Lower lobe of right lung (tissue), 2 donors: ENCODE results near the gene JAML. TPM values are rescaled to one million over a fixed set of nuclear protein-coding genes. Genes with fewer than 3 reads are reported as not detected.

Experiments
- ATAC-seq, 2 donors: fragments of 200-7000 bp; cut with Tn5 transposase; one replicate each; pipeline ENCODE4 v1.9.1; 2020 to 2022; ENCODE audit warnings: mild to moderate bottlenecking in 2 of 2, moderate library complexity in 2 of 2
- DNase-seq: peaks from one replicate; pipeline ENCODE4 v3.0.0-alpha.2; 2020
- H3K27ac ChIP-seq: fragments of 200-600 bp; one replicate; pipeline ENCODE4 v1.8.0; 2022
- H3K27me3 ChIP-seq: fragments of 200-600 bp; one replicate; pipeline ENCODE4 v1.8.0; 2022; ENCODE audit warnings: low read depth
- H3K36me3 ChIP-seq: fragments of 200-600 bp; one replicate; pipeline ENCODE4 v1.8.0; 2022; ENCODE audit warnings: mild to moderate bottlenecking
- H3K4me1 ChIP-seq: fragments of 200-600 bp; one replicate; pipeline ENCODE4 v1.8.0; 2022
- H3K4me3 ChIP-seq: fragments of 200-600 bp; one replicate; pipeline ENCODE4 v1.8.0; 2022; ENCODE audit warnings: mild to moderate bottlenecking
- H3K9me3 ChIP-seq: fragments of 200-600 bp; one replicate; pipeline ENCODE4 v1.8.0; 2022
- CTCF ChIP-seq: fragments of 200-600 bp; IDR thresholded peaks from one replicate; pipeline ENCODE4 v1.8.0; 2022; ENCODE audit warnings: antibody characterized with exemption, mild to moderate bottlenecking
- intact Hi-C: fragments of 100-400 bp; cut with DNase I; formaldehyde crosslinking; loops from one replicate; pipeline ENCODE4 v1.11.0; 2022
- total RNA-seq: library from RNA; stranded (reverse); fragmentation: NEBNext Ultra II Directional; extraction: Animal tissue kit (Norgen Biotek cat#: 25700); gene quantifications from one replicate; pipeline ENCODE4 v1.2.1, GENCODE V29; 2021
- donor health status: DM: no; HTN: yes; CAD: no; lungs with severe emphysema.

JAML gene
- total RNA-seq, 1 donor from 2014 or later, result 163 TPM

- peaks cover 30% of the 10 kb centered on the region for H3K27me3 ChIP-seq
- H3K36me3 ChIP-seq, result no peaks in the 10 kb centered on the region
- DNase-seq, result peak; percentile 92
- H3K4me1 ChIP-seq, result no peaks in the 10 kb centered on the region
- peak; percentile 91 for TF ChIP-seq CTCF
- H3K9me3 ChIP-seq, result no peaks in the 10 kb centered on the region
- peak; percentile 97 to 98 for ATAC-seq
- H3K27ac ChIP-seq, result peak overlapping the region; percentile 56
- intact Hi-C loops, result no loop called here
- peak overlapping the region; percentile 72 for H3K4me3 ChIP-seq
These were observed 79.3 kb downstream of the JAML start for GRCh38 chr11:118145285-118146227.

- no peak for DNase-seq
- H3K4me1 ChIP-seq, result no peaks in the 10 kb centered on the region
- peak overlapping the region; percentile 56 for H3K27ac ChIP-seq
- no peak for ATAC-seq
- no peak overlapping the region for H3K4me3 ChIP-seq
- intact Hi-C loops, result no loop called here
- no peaks in the 10 kb centered on the region for H3K9me3 ChIP-seq
- no peaks in the 10 kb centered on the region for H3K36me3 ChIP-seq
- TF ChIP-seq CTCF, result no peak
- peaks cover 30% of the 10 kb centered on the region for H3K27me3 ChIP-seq
These were observed 80.2 kb downstream of the JAML start for GRCh38 chr11:118144301-118145268.

Other genes starting within 250 kb of the JAML start
- 37.7 TPM for gene IL10RA, start 238.6 kb downstream of the JAML start, total RNA-seq
- gene TMPRSS4, start 147.9 kb downstream of the JAML start, total RNA-seq, result 7.9 TPM
- gene SMIM35, start 138.0 kb downstream of the JAML start, total RNA-seq, result not detected
- 6.0 TPM for gene SCN4B, start 72.2 kb downstream of the JAML start, total RNA-seq
- gene SCN2B, start 48.4 kb downstream of the JAML start, total RNA-seq, result 1.6 TPM
- 12.8 TPM for gene MPZL3, start 27.4 kb upstream of the JAML start, total RNA-seq
- gene MPZL2, start 39.3 kb upstream of the JAML start, total RNA-seq, result 85.3 TPM
- 9.9 TPM for gene CD3E, start 79.7 kb upstream of the JAML start, total RNA-seq
- gene CD3D, start 117.7 kb upstream of the JAML start, total RNA-seq, result 7.4 TPM
- gene CD3G, start 119.3 kb upstream of the JAML start, total RNA-seq, result 4.0 TPM
- 40.8 TPM for gene UBE4A, start 134.6 kb upstream of the JAML start, total RNA-seq
- 154 TPM for gene ATP5MG, start 176.6 kb upstream of the JAML start, total RNA-seq
- 66.3 TPM for gene KMT2A, start 211.5 kb upstream of the JAML start, total RNA-seq